AML-193 (cell line): Measurements from ENCODE around the gene UNC50.
"Not testable (repeated sequence)": the region's sequence is repeated elsewhere in the genome, so short reads cannot be mapped to it uniquely, and the experiment has no call there.

Source experiments
- DNase-seq, 2 experiments: peaks; one replicate each; lab custom pipeline; 2025; lab: John Stamatoyannopoulos, UW

Gene UNC50

GRCh38 chr2:98576666-98577312, 31.6 kb upstream of the UNC50 start:
- no peak for DNase-seq

- no peak for DNase-seq
Observed at GRCh38 chr2:98577313-98577712, 31.1 kb upstream of the UNC50 start.

- no peak for DNase-seq
Observed at GRCh38 chr2:98578231-98578630, 30.2 kb upstream of the UNC50 start.

GRCh38 chr2:98579926-98580325, 28.5 kb upstream of the UNC50 start:
- DNase-seq = no peak

GRCh38 chr2:98580656-98581284, 27.6 kb upstream of the UNC50 start:
- DNase-seq = no peak

GRCh38 chr2:98582523-98582922, 25.9 kb upstream of the UNC50 start:
- DNase-seq = no peak

GRCh38 chr2:98583276-98583675, 25.1 kb upstream of the UNC50 start:
- no peak for DNase-seq

GRCh38 chr2:98583816-98584618, 24.4 kb upstream of the UNC50 start:
- no peak for DNase-seq

- no peak for DNase-seq
Observed at GRCh38 chr2:98585386-98585785, 23.0 kb upstream of the UNC50 start.

- no peak for DNase-seq
Observed at GRCh38 chr2:98586551-98587140, 21.7 kb upstream of the UNC50 start.

- no peak for DNase-seq
Observed at GRCh38 chr2:98588880-98589431, 19.4 kb upstream of the UNC50 start.

GRCh38 chr2:98589489-98589888, 18.9 kb upstream of the UNC50 start:
- no peak for DNase-seq

GRCh38 chr2:98592565-98592964, 15.8 kb upstream of the UNC50 start:
- DNase-seq = no peak

- not testable (repeated sequence) for DNase-seq
Observed at GRCh38 chr2:98594665-98595064, 13.7 kb upstream of the UNC50 start.

GRCh38 chr2:98598781-98599428, 9.5 kb upstream of the UNC50 start:
- DNase-seq = no peak

GRCh38 chr2:98601532-98602132, 6.8 kb upstream of the UNC50 start:
- peak; percentile 41 to 50 for DNase-seq

- DNase-seq = no peak
Observed at GRCh38 chr2:98604547-98604946, 3.8 kb upstream of the UNC50 start.

GRCh38 chr2:98605076-98605475, 3.3 kb upstream of the UNC50 start:
- no peak for DNase-seq

- no peak for DNase-seq
Observed at GRCh38 chr2:98606431-98606830, 2.0 kb upstream of the UNC50 start.

- peak; percentile 17 to 22 for DNase-seq
Observed at GRCh38 chr2:98607104-98607503, 1.3 kb upstream of the UNC50 start.

GRCh38 chr2:98607741-98608115, 661 bp upstream of the UNC50 start:
- DNase-seq = no peak
